GM12878 (cell line): ENCODE results near the gene LCE2C. TPM values are rescaled to one million over a fixed set of nuclear protein-coding genes. Genes with fewer than 3 reads are reported as not detected.

Experiments
- ATAC-seq: fragments of 200-7000 bp; cut with Tn5 transposase; 3 replicates; pipeline ENCODE4 v1.9.1; 2020; ENCODE audit warnings: mild to moderate bottlenecking, moderate library complexity
- BruUV-seq: library from RNA; stranded (reverse); fragments of 400-500 nt; replicated peaks from 2 replicates; lab custom pipeline; 2021; lab: Mats Ljungman, UMichigan
- CTCF ChIA-PET: fragments of 300-600 bp; sonication (Branson Sonifier 250); formaldehyde crosslinking; extraction: SDS; loops from one replicate; lab custom pipeline; 2021; ENCODE audit warnings: inconsistent platforms; lab: Yijun Ruan, JAX
- POLR2A ChIA-PET: fragments of 350-600 bp; formaldehyde crosslinking; extraction: SDS; loops from one replicate; lab custom pipeline; 2021; ENCODE audit warnings: inconsistent platforms; lab: Charles Lee
- RAD21 ChIA-PET: fragments of 300-600 bp; sonication (Branson Sonifier 250); formaldehyde crosslinking; loops from one replicate; lab custom pipeline; 2023; ENCODE audit warnings: antibody characterized with exemption; ENCODE audit not compliant: unreplicated experiment; lab: Charles Lee
- SMC1A ChIA-PET: fragments of 300-600 bp; sonication (Branson Sonifier 250); formaldehyde crosslinking; loops from one replicate; lab custom pipeline; 2023; ENCODE audit not compliant: unreplicated experiment, uncharacterized antibody; lab: Charles Lee
- DNase-seq: peaks from one replicate; pipeline ENCODE4 v3.0.0-alpha.2; 2011; ENCODE audit warnings: low read depth, low spot score
- FAIRE-seq: peaks from 3 replicates; lab custom pipeline; 2011; peaks lifted over from hg19 to GRCh38; lab: Jason Lieb, UNC
- H2AFZ ChIP-seq: 2 replicates; pipeline ENCODE4 v1.6.0; 2011; ENCODE audit warnings: low read depth, low read length, control low read depth; ENCODE audit not compliant: control insufficient read depth
- H3K27ac ChIP-seq: 2 replicates; pipeline ENCODE4 v1.5.1; 2011; ENCODE audit warnings: control low read depth; ENCODE audit not compliant: control insufficient read depth, insufficient read depth
- H3K27me3 ChIP-seq, 2 experiments: replicated peaks in 1 of 2; 2 replicates each; pipeline versions ENCODE4 v1.6.0 to v1.6.1; 2011; ENCODE audit warnings: low read length in 1 of 2; ENCODE audit not compliant: control insufficient read depth in 2 of 2, insufficient read depth in 2 of 2
- H3K36me3 ChIP-seq, 2 experiments: 2 replicates each; pipeline ENCODE4 v1.5.1; 2011; ENCODE audit warnings: low read length in 1 of 2; ENCODE audit not compliant: control insufficient read depth in 2 of 2, insufficient read depth in 2 of 2
- H3K4me1 ChIP-seq: 2 replicates; pipeline ENCODE4 v1.6.1; 2011; ENCODE audit warnings: mild to moderate bottlenecking, low read length, moderate library complexity, mixed read lengths; ENCODE audit not compliant: control insufficient read depth, insufficient read depth
- H3K4me2 ChIP-seq: 2 replicates; pipeline ENCODE4 v1.6.0; 2011; ENCODE audit warnings: control low read depth; ENCODE audit not compliant: control insufficient read depth, insufficient read depth
- H3K4me3 ChIP-seq: fragments of 200-600 bp; sonication (generic); 2 replicates; pipeline ENCODE4 v1.5.1; 2016
- H3K79me2 ChIP-seq: 2 replicates; pipeline ENCODE4 v1.6.0; 2011; ENCODE audit warnings: low read length; ENCODE audit not compliant: control insufficient read depth, insufficient read depth
- H3K9ac ChIP-seq: 2 replicates; pipeline ENCODE4 v1.8.0; 2011; ENCODE audit warnings: low read length, control low read depth, mixed read lengths; ENCODE audit not compliant: control insufficient read depth, insufficient read depth
- H3K9me3 ChIP-seq: replicated peaks from 3 replicates; pipeline ENCODE4 v1.5.1; 2011; ENCODE audit warnings: mild to moderate bottlenecking, low read length; ENCODE audit not compliant: control insufficient read depth, insufficient read depth
- H4K20me1 ChIP-seq: 2 replicates; pipeline ENCODE4 v1.6.0; 2011; ENCODE audit not compliant: control insufficient read depth, insufficient read depth
- BCL11A ChIP-seq: IDR thresholded peaks from 2 replicates; pipeline ENCODE4 v1.6.1; 2011; ENCODE audit warnings: low read depth, low read length
- CREB1 ChIP-seq: IDR thresholded peaks from 2 replicates; pipeline ENCODE4 v1.6.1; 2012; ENCODE audit warnings: low read depth, mild to moderate bottlenecking, inconsistent platforms
- CUX1 ChIP-seq: IDR thresholded peaks from 2 replicates; pipeline ENCODE4 v1.6.1; 2012; ENCODE audit warnings: improper control_type of control experiment, low read depth, low read length; ENCODE audit not compliant: insufficient replicate concordance
- DPF2 ChIP-seq: fragments of 450-650 bp; IDR thresholded peaks from 2 replicates; pipeline ENCODE4 v1.6.1; 2017; ENCODE audit warnings: mild to moderate bottlenecking
- EGR1 ChIP-seq, 2 experiments: IDR thresholded peaks; 1 replicate in 1 of 2; 2 replicates in 1 of 2; pipeline ENCODE4 v1.6.1; 2011 to 2012; ENCODE audit warnings: low read depth in 2 of 2, low read length in 2 of 2, borderline replicate concordance in 1 of 2, mild to moderate bottlenecking in 1 of 2, moderate library complexity in 1 of 2
- ESRRA ChIP-seq: IDR thresholded peaks from 2 replicates; pipeline ENCODE4 v1.6.1; 2012; ENCODE audit warnings: mild to moderate bottlenecking, low read length, improper control_type of control experiment
- EZH2 ChIP-seq: IDR thresholded peaks from 2 replicates; pipeline ENCODE4 v1.6.1; 2012; ENCODE audit warnings: low read depth, mild to moderate bottlenecking, control low read depth, inconsistent platforms, low read length, borderline replicate concordance; ENCODE audit not compliant: control insufficient read depth
- FOS ChIP-seq: IDR thresholded peaks from 3 replicates; pipeline ENCODE4 v1.6.1; 2011; ENCODE audit warnings: borderline replicate concordance; ENCODE audit not compliant: insufficient read length; ENCODE audit errors: extremely low read depth
- IRF4 ChIP-seq: IDR thresholded peaks from 2 replicates; pipeline ENCODE4 v1.6.1; 2011; ENCODE audit warnings: low read depth, low read length
- MEF2B ChIP-seq: fragments of 450-650 bp; IDR thresholded peaks from 2 replicates; pipeline ENCODE4 v1.6.1; 2018; ENCODE audit warnings: mild to moderate bottlenecking, moderate library complexity; ENCODE audit not compliant: partially characterized antibody, poor library complexity, severe bottlenecking
- MYC ChIP-seq: IDR thresholded peaks from 2 replicates; pipeline ENCODE4 v1.6.1; 2011; ENCODE audit warnings: mild to moderate bottlenecking, low read length, moderate library complexity, inconsistent platforms; ENCODE audit not compliant: insufficient read depth, insufficient replicate concordance, insufficient read length, severe bottlenecking
- POLR2AphosphoS2 ChIP-seq: IDR thresholded peaks from 2 replicates; pipeline ENCODE4 v1.6.1; 2011; ENCODE audit warnings: low read depth, mild to moderate bottlenecking, low read length, improper control_type of control experiment, moderate library complexity
- SREBF1 ChIP-seq: IDR thresholded peaks from 2 replicates; pipeline ENCODE4 v1.6.1; 2012; ENCODE audit warnings: mild to moderate bottlenecking, low read length
- ZNF24 ChIP-seq: fragments of 450-650 bp; IDR thresholded peaks from 2 replicates; pipeline ENCODE4 v1.6.1; 2017; ENCODE audit warnings: antibody characterized with exemption, mild to moderate bottlenecking
- ZNF274 ChIP-seq: IDR thresholded peaks from one replicate; pipeline ENCODE4 v1.8.0; 2011; ENCODE audit not compliant: insufficient read length, insufficient read depth
- in situ Hi-C: fragments of 300-500 bp; cut with MboI; formaldehyde crosslinking; loops from 9 replicates; pipeline ENCODE4 v1.14.3; 2018; ENCODE audit warnings: mixed read lengths
- intact Hi-C: fragments of 100-400 bp; cut with micrococcal nuclease; formaldehyde crosslinking; loops from one replicate; pipeline ENCODE4 v1.14.2; 2022; ENCODE audit not compliant: unreplicated experiment
- polyA plus RNA-seq, 11 experiments: library from polyadenylated mRNA; depleted of rRNA in 4 of 11; unstranded in 6 of 11; stranded (reverse) in 5 of 11; fragments of >200 nt; fragmentation: Nextera tagmentation in 4 of 11; fragmentation: Illumina TruSeq in 1 of 11; extraction: Ambion mirVana in 4 of 11; extraction: Trizol in 1 of 11; gene quantifications; 1 replicate in 1 of 11; 2 replicates in 10 of 11; pipeline versions ENCODE4 v1.2.1 to v1.2.3, GENCODE V29; 2011 to 2016; ENCODE audit warnings: inconsistent platforms in 2 of 11, missing spikeins in 2 of 11, low read depth in 1 of 11
- total RNA-seq, 4 experiments: library from RNA; depleted of rRNA in 3 of 4; stranded (reverse); fragments of >200 nt in 3 of 4; fragmentation: Illumina TruSeq in 1 of 4; extraction: Trizol in 1 of 4; gene quantifications; 2 replicates each; pipeline versions ENCODE4 v1.2.1 to v1.2.3, GENCODE V29; 2013 to 2021
- TF ChIP-seq, protein P1 (sequence below): fragments of 450-650 bp; conservative IDR thresholded peaks from 2 replicates; pipeline ENCODE4 v1.6.1; 2017; ENCODE audit warnings: mild to moderate bottlenecking, moderate library complexity
- TF ChIP-seq, protein P2 (sequence below): fragments of 450-650 bp; IDR thresholded peaks from 2 replicates; pipeline ENCODE4 v1.6.1; 2017; ENCODE audit warnings: low read depth, mild to moderate bottlenecking, moderate library complexity

LCE2C gene
- total and polyA plus RNA-seq, 10 of the 15 experiments (the other 5 are each of a cell fraction or from before 2014, with no cell fraction given), result not detected

DNA sequence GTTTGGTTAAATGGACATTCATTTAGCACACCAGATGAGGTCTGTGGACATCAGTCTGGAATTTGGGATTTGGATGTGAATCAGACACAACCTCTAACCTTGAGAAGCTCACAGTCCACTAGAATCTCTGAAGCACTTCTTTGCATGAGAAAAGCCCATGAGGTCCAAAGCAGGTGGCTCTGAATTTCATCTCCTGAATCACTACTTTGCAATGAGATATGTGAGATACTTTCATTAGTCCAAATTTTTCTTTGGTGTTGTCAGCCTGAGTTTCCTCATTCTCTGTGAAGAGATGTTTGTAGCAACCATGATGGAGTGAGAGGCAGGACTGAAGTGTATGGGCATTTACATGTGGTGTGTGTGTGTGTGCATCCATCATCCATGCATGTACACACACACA, 28.4 kb upstream of the LCE2C start:
- ChIA-PET SMC1A (interaction anchor here (1.0 to 1.6 kb wide), 2 partner anchors 10 kb away, joined by 3 to 4 read pairs; no protein-coding TSS in a partner anchor), CTCF (interaction anchor here (0.8 to 1.7 kb wide), 4 partner anchors 223 to 631 kb away, joined by 3 to 4 read pairs (median 4); no protein-coding TSS in a partner anchor), RAD21 (no interaction called here), POLR2A (no interaction called here)
- Histone ChIP-seq H4K20me1 (no peaks in the 10 kb centered on the region), H3K79me2 (no peaks in the 10 kb centered on the region), H3K9ac (no peak overlapping the region), H2AFZ (no peak overlapping the region), H3K36me3 (no peaks in the 10 kb centered on the region), H3K27me3 (no peaks in the 10 kb centered on the region; a peak in 1 of 4 replicates), H3K4me3 (no peak overlapping the region), H3K4me2 (no peak overlapping the region), H3K27ac (no peak overlapping the region), H3K4me1 (no peaks in the 10 kb centered on the region), H3K9me3 (no peaks in the 10 kb centered on the region)
- FAIRE-seq (no peak), ATAC-seq (no peak), DNase-seq (no peak)
- BruUV-seq, result no TSS peak
- in situ Hi-C loops, result no loop called here
- intact Hi-C loops, result no loop called here
- TF ChIP-seq ZNF24, result no peak
- no peak for TF ChIP-seq CREB1
- TF ChIP-seq BCL11A, result no peak
- no peak for TF ChIP-seq CUX1
- TF ChIP-seq ZNF274, result no peak
- TF ChIP-seq IRF4, result no peak
- TF ChIP-seq ESRRA, result no peak
- no peak for TF ChIP-seq MYC
- TF ChIP-seq FOS, result no peak
- no peak for TF ChIP-seq SREBF1
- no peak for TF ChIP-seq POLR2AphosphoS2
- TF ChIP-seq EGR1 (IDR thresholded peaks at IDR 0.05; ENCODE audit: borderline replicate concordance in 1 of 2, low read depth in 2 of 2, low read length in 2 of 2), result no peak
- no peak for TF ChIP-seq MEF2B
- TF ChIP-seq, protein P1, sequence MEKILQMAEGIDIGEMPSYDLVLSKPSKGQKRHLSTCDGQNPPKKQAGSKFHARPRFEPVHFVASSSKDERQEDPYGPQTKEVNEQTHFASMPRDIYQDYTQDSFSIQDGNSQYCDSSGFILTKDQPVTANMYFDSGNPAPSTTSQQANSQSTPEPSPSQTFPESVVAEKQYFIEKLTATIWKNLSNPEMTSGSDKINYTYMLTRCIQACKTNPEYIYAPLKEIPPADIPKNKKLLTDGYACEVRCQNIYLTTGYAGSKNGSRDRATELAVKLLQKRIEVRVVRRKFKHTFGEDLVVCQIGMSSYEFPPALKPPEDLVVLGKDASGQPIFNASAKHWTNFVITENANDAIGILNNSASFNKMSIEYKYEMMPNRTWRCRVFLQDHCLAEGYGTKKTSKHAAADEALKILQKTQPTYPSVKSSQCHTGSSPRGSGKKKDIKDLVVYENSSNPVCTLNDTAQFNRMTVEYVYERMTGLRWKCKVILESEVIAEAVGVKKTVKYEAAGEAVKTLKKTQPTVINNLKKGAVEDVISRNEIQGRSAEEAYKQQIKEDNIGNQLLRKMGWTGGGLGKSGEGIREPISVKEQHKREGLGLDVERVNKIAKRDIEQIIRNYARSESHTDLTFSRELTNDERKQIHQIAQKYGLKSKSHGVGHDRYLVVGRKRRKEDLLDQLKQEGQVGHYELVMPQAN, result no peak
- no peak for TF ChIP-seq DPF2
- TF ChIP-seq, protein P2, sequence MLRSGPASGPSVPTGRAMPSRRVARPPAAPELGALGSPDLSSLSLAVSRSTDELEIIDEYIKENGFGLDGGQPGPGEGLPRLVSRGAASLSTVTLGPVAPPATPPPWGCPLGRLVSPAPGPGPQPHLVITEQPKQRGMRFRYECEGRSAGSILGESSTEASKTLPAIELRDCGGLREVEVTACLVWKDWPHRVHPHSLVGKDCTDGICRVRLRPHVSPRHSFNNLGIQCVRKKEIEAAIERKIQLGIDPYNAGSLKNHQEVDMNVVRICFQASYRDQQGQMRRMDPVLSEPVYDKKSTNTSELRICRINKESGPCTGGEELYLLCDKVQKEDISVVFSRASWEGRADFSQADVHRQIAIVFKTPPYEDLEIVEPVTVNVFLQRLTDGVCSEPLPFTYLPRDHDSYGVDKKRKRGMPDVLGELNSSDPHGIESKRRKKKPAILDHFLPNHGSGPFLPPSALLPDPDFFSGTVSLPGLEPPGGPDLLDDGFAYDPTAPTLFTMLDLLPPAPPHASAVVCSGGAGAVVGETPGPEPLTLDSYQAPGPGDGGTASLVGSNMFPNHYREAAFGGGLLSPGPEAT, result no peak
- TF ChIP-seq EZH2, result no peak
